ENCODE data around the gene OR4S2. TPM values are rescaled to one million over a fixed set of nuclear protein-coding genes. Genes with fewer than 3 reads are reported as not detected.

The OR4S2 gene
- total RNA-seq, 1 experiment from 2014 or later: not detected

DNA sequence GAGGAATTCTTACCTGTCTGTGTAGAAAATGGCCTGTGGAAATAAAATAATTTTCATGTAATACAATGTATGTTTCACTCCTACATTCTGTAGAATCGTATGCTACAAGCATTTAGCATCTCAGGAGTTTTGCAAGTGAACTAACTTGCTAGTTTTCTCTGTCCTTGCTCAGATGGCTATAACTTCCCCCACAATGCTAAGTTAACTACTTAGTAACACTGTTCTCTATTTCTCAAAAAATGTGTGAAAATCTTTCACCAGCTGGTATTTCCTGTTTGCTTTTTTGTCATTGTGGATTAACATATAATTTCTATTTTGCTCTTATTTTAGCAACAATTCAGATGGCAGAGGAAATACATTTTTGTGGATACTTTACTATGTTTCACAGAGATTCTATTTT lies 4.4 kb downstream of the OR4S2 start:
- Mint-ChIP-seq H3K27ac (ENCODE audit: unreplicated experiment) (no peak overlapping the region), H3K36me3 (ENCODE audit: insufficient read depth, unreplicated experiment) (no peaks in the 10 kb centered on the region), H3K4me3 (ENCODE audit: low read depth, unreplicated experiment) (no peak overlapping the region), H3K4me1 (ENCODE audit: low read depth, unreplicated experiment) (peaks cover under 1% of the 10 kb centered on the region), H3K9me3 (ENCODE audit: low read depth, unreplicated experiment) (peaks cover 3% of the 10 kb centered on the region), H3K27me3 (ENCODE audit: unreplicated experiment) (no peaks in the 10 kb centered on the region)
- TF ChIP-seq, protein P1, sequence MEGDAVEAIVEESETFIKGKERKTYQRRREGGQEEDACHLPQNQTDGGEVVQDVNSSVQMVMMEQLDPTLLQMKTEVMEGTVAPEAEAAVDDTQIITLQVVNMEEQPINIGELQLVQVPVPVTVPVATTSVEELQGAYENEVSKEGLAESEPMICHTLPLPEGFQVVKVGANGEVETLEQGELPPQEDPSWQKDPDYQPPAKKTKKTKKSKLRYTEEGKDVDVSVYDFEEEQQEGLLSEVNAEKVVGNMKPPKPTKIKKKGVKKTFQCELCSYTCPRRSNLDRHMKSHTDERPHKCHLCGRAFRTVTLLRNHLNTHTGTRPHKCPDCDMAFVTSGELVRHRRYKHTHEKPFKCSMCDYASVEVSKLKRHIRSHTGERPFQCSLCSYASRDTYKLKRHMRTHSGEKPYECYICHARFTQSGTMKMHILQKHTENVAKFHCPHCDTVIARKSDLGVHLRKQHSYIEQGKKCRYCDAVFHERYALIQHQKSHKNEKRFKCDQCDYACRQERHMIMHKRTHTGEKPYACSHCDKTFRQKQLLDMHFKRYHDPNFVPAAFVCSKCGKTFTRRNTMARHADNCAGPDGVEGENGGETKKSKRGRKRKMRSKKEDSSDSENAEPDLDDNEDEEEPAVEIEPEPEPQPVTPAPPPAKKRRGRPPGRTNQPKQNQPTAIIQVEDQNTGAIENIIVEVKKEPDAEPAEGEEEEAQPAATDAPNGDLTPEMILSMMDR (IDR thresholded peaks at IDR 0.05; ENCODE audit: unreplicated experiment): no peak
- intact Hi-C loops (cut with micrococcal nuclease; ENCODE audit: unreplicated experiment): no loop called here
- no TSS peak for BruUV-seq (replicated peaks)
- DNase-seq: no peak
- CTCF ChIA-PET: no interaction called here

DNA sequence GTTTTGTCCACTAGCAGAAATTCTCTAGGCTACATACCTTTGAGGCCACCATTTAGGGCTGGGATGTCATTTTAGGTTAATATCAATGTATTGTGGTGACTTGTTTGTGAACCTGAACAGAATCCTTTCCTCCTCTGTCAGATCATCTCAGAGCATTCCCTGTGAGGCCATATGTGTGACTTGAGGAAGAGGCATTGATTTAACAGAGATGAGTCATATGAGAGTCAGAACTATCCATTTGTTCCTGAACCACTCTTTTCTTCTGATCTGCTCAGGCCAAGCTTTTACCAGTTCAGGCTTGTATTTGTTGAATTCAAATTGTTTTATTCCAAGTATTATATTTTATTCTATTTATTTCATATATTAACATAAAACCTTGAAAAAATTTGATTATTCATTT lies 7.0 kb downstream of the OR4S2 start:
- Mint-ChIP-seq H3K4me3 (ENCODE audit: low read depth, unreplicated experiment) (no peak overlapping the region), H3K9me3 (ENCODE audit: low read depth, unreplicated experiment) (peaks cover 7% of the 10 kb centered on the region), H3K27me3 (ENCODE audit: unreplicated experiment) (no peaks in the 10 kb centered on the region), H3K4me1 (ENCODE audit: low read depth, unreplicated experiment) (peaks cover 10% of the 10 kb centered on the region), H3K36me3 (ENCODE audit: insufficient read depth, unreplicated experiment) (no peaks in the 10 kb centered on the region), H3K27ac (ENCODE audit: unreplicated experiment) (no peak overlapping the region)
- no peak for DNase-seq
- TF ChIP-seq, protein P1 (IDR thresholded peaks at IDR 0.05; ENCODE audit: unreplicated experiment): no peak
- CTCF ChIA-PET: no interaction called here
- intact Hi-C loops (cut with micrococcal nuclease; ENCODE audit: unreplicated experiment): no loop called here
- BruUV-seq (replicated peaks): no TSS peak

DNA sequence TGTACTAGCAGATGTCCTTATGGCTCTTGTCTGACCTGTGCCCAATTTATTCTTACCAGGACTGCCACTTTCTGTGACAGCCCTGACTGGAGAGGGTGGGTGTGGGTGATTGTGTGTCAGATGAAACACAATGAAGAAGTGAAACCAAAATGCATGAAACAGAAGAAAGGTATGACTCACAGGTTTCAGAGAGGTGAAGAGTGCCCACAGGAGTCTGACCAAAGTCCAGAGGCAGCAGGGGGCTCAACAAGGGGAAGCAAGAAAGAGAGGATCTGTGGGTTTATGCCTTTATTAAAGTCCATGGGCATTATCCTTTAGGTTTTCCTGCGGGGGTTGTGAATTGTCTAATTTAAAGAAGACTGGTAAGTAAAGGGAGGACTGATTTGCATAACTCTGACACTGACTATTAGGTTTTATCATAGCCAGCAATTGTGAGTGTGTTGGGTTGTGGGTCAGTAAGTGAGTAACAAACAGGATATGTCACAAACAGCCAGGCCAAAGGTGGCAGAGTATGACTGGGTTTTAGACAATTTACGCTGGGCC lies 10.0 kb downstream of the OR4S2 start:
- intact Hi-C loops (cut with micrococcal nuclease; ENCODE audit: unreplicated experiment): no loop called here
- Mint-ChIP-seq H3K4me3 (ENCODE audit: low read depth, unreplicated experiment) (peak overlapping the region; percentile 44), H3K4me1 (ENCODE audit: low read depth, unreplicated experiment) (peaks cover 10% of the 10 kb centered on the region), H3K27ac (ENCODE audit: unreplicated experiment) (peak overlapping the region; percentile 11), H3K36me3 (ENCODE audit: insufficient read depth, unreplicated experiment) (no peaks in the 10 kb centered on the region), H3K27me3 (ENCODE audit: unreplicated experiment) (no peaks in the 10 kb centered on the region), H3K9me3 (ENCODE audit: low read depth, unreplicated experiment) (peaks cover 6% of the 10 kb centered on the region)
- BruUV-seq (replicated peaks): no TSS peak
- TF ChIP-seq, protein P1 (IDR thresholded peaks at IDR 0.05; ENCODE audit: unreplicated experiment): no peak
- CTCF ChIA-PET: no interaction called here
- DNase-seq: peak; percentile 35

DNA sequence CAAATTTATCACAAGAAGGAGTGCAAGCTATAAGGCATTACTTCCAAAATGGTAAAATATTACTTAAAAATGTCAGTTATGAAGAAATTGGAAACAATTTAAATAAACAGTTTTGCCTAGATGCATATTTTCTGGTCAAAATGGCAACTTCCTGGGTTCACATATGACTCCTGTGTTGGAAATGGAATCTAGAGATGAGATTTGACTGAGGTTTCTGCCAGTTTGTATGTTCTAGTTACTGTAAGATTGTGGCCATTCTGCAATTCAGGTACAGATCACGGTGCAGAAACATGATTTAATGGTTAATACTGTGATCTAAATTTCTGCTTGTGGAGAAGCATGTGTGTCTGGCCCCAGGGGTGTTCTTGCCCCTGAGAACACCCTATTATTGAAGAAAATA lies 10.5 kb downstream of the OR4S2 start:
- H3K27me3 Mint-ChIP-seq (ENCODE audit: unreplicated experiment): no peaks in the 10 kb centered on the region
- peaks cover 10% of the 10 kb centered on the region for H3K4me1 Mint-ChIP-seq (ENCODE audit: low read depth, unreplicated experiment)
- no TSS peak for BruUV-seq (replicated peaks)
- CTCF ChIA-PET: no interaction called here
- intact Hi-C loops (cut with micrococcal nuclease; ENCODE audit: unreplicated experiment): no loop called here
- no peak overlapping the region for H3K4me3 Mint-ChIP-seq (ENCODE audit: low read depth, unreplicated experiment)
- no peak for DNase-seq
- H3K9me3 Mint-ChIP-seq (ENCODE audit: low read depth, unreplicated experiment): peaks cover 6% of the 10 kb centered on the region
- H3K36me3 Mint-ChIP-seq (ENCODE audit: insufficient read depth, unreplicated experiment): no peaks in the 10 kb centered on the region
- no peak overlapping the region for H3K27ac Mint-ChIP-seq (ENCODE audit: unreplicated experiment)
- TF ChIP-seq, protein P1 (IDR thresholded peaks at IDR 0.05; ENCODE audit: unreplicated experiment): no peak

Measured in Calu3 (cell line).